GM10248 (cell line): ENCODE measurements around the gene FAM163B.

Experiments used
- CTCF ChIA-PET: fragments of 300-600 bp; sonication (Branson Sonifier 250); formaldehyde crosslinking; extraction: SDS; loops from one replicate; lab custom pipeline; 2021; ENCODE audit warnings: antibody characterized with exemption; lab: Yijun Ruan, JAX
- POLR2A ChIA-PET: fragments of 350-650 bp; sonication (Branson Sonifier 250); formaldehyde crosslinking; extraction: SDS; loops from one replicate; lab custom pipeline; 2020; ENCODE audit warnings: antibody characterized with exemption; lab: Yijun Ruan, JAX
- DNase-seq: peaks from one replicate; pipeline ENCODE4 v3.0.0; 2012; ENCODE audit errors: extremely low spot score
- CTCF ChIP-seq: IDR thresholded peaks from 2 replicates; pipeline ENCODE4 v1.5.1; 2012; ENCODE audit warnings: mild to moderate bottlenecking, low read depth; ENCODE audit errors: extremely low read depth, missing control alignments, control extremely low read depth

Gene FAM163B

GRCh38 chr9:133594310-133594709, 14.9 kb downstream of the FAM163B start:
- TF ChIP-seq CTCF = no peak
- ChIA-PET POLR2A (no interaction called here), CTCF (interaction anchor here (0.8 to 1.6 kb wide), 2 partner anchors 11 to 400 kb away, joined by 3 to 4 read pairs; no protein-coding TSS in a partner anchor)
- DNase-seq = no peak

- ChIA-PET CTCF (interaction anchor here (0.8 to 1.6 kb wide), 2 partner anchors 10 to 400 kb away, joined by 3 to 4 read pairs; no protein-coding TSS in a partner anchor), POLR2A (no interaction called here)
- no peak for TF ChIP-seq CTCF
Observed at GRCh38 chr9:133593587-133594253, 15.5 kb downstream of the FAM163B start.

GRCh38 chr9:133592731-133593409, 16.3 kb downstream of the FAM163B start:
- DNase-seq = no peak
- CTCF ChIA-PET = no interaction called here
- POLR2A ChIA-PET = no interaction called here
- TF ChIP-seq CTCF = no peak

More at GRCh38 chr9:133593587-133594253, 15.5 kb downstream of the FAM163B start:
- no peak for DNase-seq

GRCh38 chr9:133591985-133592384, 17.2 kb downstream of the FAM163B start:
- DNase-seq = no peak
- CTCF ChIA-PET = no interaction called here
- TF ChIP-seq CTCF = no peak
- POLR2A ChIA-PET = no interaction called here

GRCh38 chr9:133591116-133591910, 17.9 kb downstream of the FAM163B start:
- POLR2A ChIA-PET = interaction anchor here (0.6 kb wide), 1 partner anchor 23 kb away, joined by 3 read pairs; no protein-coding TSS in a partner anchor
- no peak for DNase-seq
- TF ChIP-seq CTCF = no peak
- CTCF ChIA-PET = no interaction called here

GRCh38 chr9:133590231-133590855, 18.8 kb downstream of the FAM163B start:
- no peak for TF ChIP-seq CTCF
- DNase-seq = no peak
- POLR2A ChIA-PET = no interaction called here
- CTCF ChIA-PET = interaction anchor here (0.6 to 0.8 kb wide), 3 partner anchors 9 to 1642 kb away, joined by 3 to 5 read pairs (median 3); no protein-coding TSS in a partner anchor
